SIG-M5 (cell line): Measurements from ENCODE around the gene TRA2B.

Experiments used
- DNase-seq: peaks from one replicate; lab custom pipeline; 2025; lab: John Stamatoyannopoulos, UW

The TRA2B gene

GRCh38 chr3:185950728-185951127, 12.9 kb upstream of the TRA2B start:
- no peak for DNase-seq

- no peak for DNase-seq
These were observed 11.7 kb upstream of the TRA2B start for GRCh38 chr3:185949515-185949914.

- no peak for DNase-seq
These were observed 10.5 kb upstream of the TRA2B start for GRCh38 chr3:185948292-185948691.

- DNase-seq: no peak
These were observed 5.9 kb upstream of the TRA2B start for GRCh38 chr3:185943760-185944106.

- DNase-seq: peak; percentile 72
These were observed 5.3 kb upstream of the TRA2B start for GRCh38 chr3:185942907-185943759.

GRCh38 chr3:185942396-185942795, 4.6 kb upstream of the TRA2B start:
- DNase-seq: no peak

- DNase-seq: no peak
These were observed 3.1 kb upstream of the TRA2B start for GRCh38 chr3:185940951-185941350.

GRCh38 chr3:185939721-185940120, 1.9 kb upstream of the TRA2B start:
- DNase-seq: no peak

- peak; percentile 38 for DNase-seq
These were observed 763 bp downstream of the TRA2B start for GRCh38 chr3:185936814-185937688.

GRCh38 chr3:185936273-185936629, 1.6 kb downstream of the TRA2B start:
- no peak for DNase-seq

GRCh38 chr3:185935465-185936272, 2.1 kb downstream of the TRA2B start:
- DNase-seq: no peak

GRCh38 chr3:185934767-185935464, 2.9 kb downstream of the TRA2B start:
- no peak for DNase-seq

GRCh38 chr3:185934174-185934557, 3.6 kb downstream of the TRA2B start:
- no peak for DNase-seq

GRCh38 chr3:185933374-185934173, 4.2 kb downstream of the TRA2B start:
- DNase-seq: no peak

GRCh38 chr3:185931777-185932612, 5.8 kb downstream of the TRA2B start:
- no peak for DNase-seq

- DNase-seq: no peak
These were observed 7.3 kb downstream of the TRA2B start for GRCh38 chr3:185930393-185931107.

- DNase-seq: no peak
These were observed 8.3 kb downstream of the TRA2B start for GRCh38 chr3:185929192-185930151.

GRCh38 chr3:185928496-185928895, 9.3 kb downstream of the TRA2B start:
- peak; percentile 37 for DNase-seq
